ENCODE measurements around the gene HPGDS.

DNA sequence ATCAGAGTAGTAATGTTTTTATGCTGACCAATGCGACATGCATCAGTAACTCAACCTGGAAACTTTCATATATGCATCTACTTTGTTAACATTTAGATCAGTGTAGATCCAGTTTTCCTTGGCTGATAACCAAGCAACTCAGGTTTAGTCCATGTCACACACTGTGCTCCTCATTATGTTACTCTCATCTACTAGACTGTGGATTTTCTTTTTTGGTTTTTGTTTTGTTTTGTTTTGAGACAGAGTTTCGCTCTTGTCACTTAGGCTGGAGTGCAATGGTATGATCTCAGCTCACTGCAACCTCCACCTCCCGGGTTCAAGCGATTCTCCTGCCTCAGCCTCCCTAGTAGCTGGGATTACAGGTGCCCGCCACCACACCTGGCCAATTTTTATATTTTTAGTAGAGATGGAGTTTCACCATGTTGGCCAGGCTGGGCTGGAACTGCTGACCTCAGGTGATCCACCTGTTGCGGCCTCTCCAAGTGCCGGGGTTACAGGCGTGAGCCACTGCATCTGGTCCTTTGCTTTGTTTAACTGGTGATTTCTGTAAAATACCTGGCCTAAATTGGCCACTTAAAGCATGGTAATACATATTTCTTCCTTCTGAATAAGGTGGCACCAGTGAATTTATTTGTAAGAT is 86.4 kb downstream of the HPGDS start:
- TF ChIP-seq, protein P1, sequence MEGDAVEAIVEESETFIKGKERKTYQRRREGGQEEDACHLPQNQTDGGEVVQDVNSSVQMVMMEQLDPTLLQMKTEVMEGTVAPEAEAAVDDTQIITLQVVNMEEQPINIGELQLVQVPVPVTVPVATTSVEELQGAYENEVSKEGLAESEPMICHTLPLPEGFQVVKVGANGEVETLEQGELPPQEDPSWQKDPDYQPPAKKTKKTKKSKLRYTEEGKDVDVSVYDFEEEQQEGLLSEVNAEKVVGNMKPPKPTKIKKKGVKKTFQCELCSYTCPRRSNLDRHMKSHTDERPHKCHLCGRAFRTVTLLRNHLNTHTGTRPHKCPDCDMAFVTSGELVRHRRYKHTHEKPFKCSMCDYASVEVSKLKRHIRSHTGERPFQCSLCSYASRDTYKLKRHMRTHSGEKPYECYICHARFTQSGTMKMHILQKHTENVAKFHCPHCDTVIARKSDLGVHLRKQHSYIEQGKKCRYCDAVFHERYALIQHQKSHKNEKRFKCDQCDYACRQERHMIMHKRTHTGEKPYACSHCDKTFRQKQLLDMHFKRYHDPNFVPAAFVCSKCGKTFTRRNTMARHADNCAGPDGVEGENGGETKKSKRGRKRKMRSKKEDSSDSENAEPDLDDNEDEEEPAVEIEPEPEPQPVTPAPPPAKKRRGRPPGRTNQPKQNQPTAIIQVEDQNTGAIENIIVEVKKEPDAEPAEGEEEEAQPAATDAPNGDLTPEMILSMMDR (IDR thresholded peaks at IDR 0.05; ENCODE audit: low read depth, low read length, poor library complexity, severe bottlenecking) = no peak
- no peak for TF ChIP-seq EZH2phosphoT487 (IDR thresholded peaks at IDR 0.05; ENCODE audit: borderline replicate concordance, low read length)
